ENCODE measurements around the gene ARL2.

Gene ARL2

GRCh38 chr11:65056999-65057398 lies 43.0 kb downstream of the ARL2 start:
- H3K27ac ChIP-seq, result no peak overlapping the region
- no peaks in the 10 kb centered on the region for H3K36me3 ChIP-seq (ENCODE audit: insufficient read depth)
- peaks cover 20% of the 10 kb centered on the region for H3K4me1 ChIP-seq (ENCODE audit: low read depth, poor library complexity, severe bottlenecking)
- no peaks in the 10 kb centered on the region for H3K79me2 ChIP-seq (ENCODE audit: insufficient read depth, low read depth)
- H3K4me2 ChIP-seq, result no peak overlapping the region
- no peaks in the 10 kb centered on the region for H4K20me1 ChIP-seq (ENCODE audit: insufficient read depth)
- TF ChIP-seq, protein P1, sequence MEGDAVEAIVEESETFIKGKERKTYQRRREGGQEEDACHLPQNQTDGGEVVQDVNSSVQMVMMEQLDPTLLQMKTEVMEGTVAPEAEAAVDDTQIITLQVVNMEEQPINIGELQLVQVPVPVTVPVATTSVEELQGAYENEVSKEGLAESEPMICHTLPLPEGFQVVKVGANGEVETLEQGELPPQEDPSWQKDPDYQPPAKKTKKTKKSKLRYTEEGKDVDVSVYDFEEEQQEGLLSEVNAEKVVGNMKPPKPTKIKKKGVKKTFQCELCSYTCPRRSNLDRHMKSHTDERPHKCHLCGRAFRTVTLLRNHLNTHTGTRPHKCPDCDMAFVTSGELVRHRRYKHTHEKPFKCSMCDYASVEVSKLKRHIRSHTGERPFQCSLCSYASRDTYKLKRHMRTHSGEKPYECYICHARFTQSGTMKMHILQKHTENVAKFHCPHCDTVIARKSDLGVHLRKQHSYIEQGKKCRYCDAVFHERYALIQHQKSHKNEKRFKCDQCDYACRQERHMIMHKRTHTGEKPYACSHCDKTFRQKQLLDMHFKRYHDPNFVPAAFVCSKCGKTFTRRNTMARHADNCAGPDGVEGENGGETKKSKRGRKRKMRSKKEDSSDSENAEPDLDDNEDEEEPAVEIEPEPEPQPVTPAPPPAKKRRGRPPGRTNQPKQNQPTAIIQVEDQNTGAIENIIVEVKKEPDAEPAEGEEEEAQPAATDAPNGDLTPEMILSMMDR (conservative IDR thresholded peaks at IDR 0.05; ENCODE audit: low read depth, low read length), result no peak
- H2AFZ ChIP-seq (ENCODE audit: low read depth), result no peak overlapping the region
- no peak overlapping the region for H3K9ac ChIP-seq
- H3K4me3 ChIP-seq (IDR thresholded peaks at IDR 0.05; ENCODE audit: insufficient read depth, low read depth, low read length), result no peak overlapping the region
- H3K27me3 ChIP-seq (ENCODE audit: insufficient read depth, low read depth), result no peaks in the 10 kb centered on the region

GRCh38 chr11:65057526-65057925 lies 43.6 kb downstream of the ARL2 start:
- Histone ChIP-seq H3K4me2 (no peak overlapping the region), H3K4me1 (ENCODE audit: low read depth, poor library complexity, severe bottlenecking) (peaks cover 20% of the 10 kb centered on the region), H3K79me2 (ENCODE audit: insufficient read depth, low read depth) (no peaks in the 10 kb centered on the region), H3K4me3 (IDR thresholded peaks at IDR 0.05; ENCODE audit: insufficient read depth, low read depth, low read length) (no peak overlapping the region), H4K20me1 (ENCODE audit: insufficient read depth) (no peaks in the 10 kb centered on the region), H3K36me3 (ENCODE audit: insufficient read depth) (no peaks in the 10 kb centered on the region), H2AFZ (ENCODE audit: low read depth) (no peak overlapping the region), H3K9ac (no peak overlapping the region), H3K27ac (no peak overlapping the region), H3K27me3 (ENCODE audit: insufficient read depth, low read depth) (no peaks in the 10 kb centered on the region)
- TF ChIP-seq, protein P1 (conservative IDR thresholded peaks at IDR 0.05; ENCODE audit: low read depth, low read length), result no peak

GRCh38 chr11:65058012-65058411 lies 44.1 kb downstream of the ARL2 start:
- H3K4me3 ChIP-seq (IDR thresholded peaks at IDR 0.05; ENCODE audit: insufficient read depth, low read depth, low read length), result no peak overlapping the region
- TF ChIP-seq, protein P1 (conservative IDR thresholded peaks at IDR 0.05; ENCODE audit: low read depth, low read length), result no peak
- no peak overlapping the region for H3K9ac ChIP-seq
- no peak overlapping the region for H3K4me2 ChIP-seq
- H3K27me3 ChIP-seq (ENCODE audit: insufficient read depth, low read depth), result no peaks in the 10 kb centered on the region
- H3K4me1 ChIP-seq (ENCODE audit: low read depth, poor library complexity, severe bottlenecking), result peaks cover 20% of the 10 kb centered on the region
- no peaks in the 10 kb centered on the region for H4K20me1 ChIP-seq (ENCODE audit: insufficient read depth)
- H3K79me2 ChIP-seq (ENCODE audit: insufficient read depth, low read depth), result no peaks in the 10 kb centered on the region
- H2AFZ ChIP-seq (ENCODE audit: low read depth), result no peak overlapping the region
- no peaks in the 10 kb centered on the region for H3K36me3 ChIP-seq (ENCODE audit: insufficient read depth)
- H3K27ac ChIP-seq, result no peak overlapping the region

- Histone ChIP-seq H3K27me3 (ENCODE audit: insufficient read depth, low read depth) (no peaks in the 10 kb centered on the region), H2AFZ (ENCODE audit: low read depth) (no peak within 1 kb of the TSS), H4K20me1 (ENCODE audit: insufficient read depth) (no peaks in the 10 kb centered on the region), H3K4me3 (IDR thresholded peaks at IDR 0.05; ENCODE audit: insufficient read depth, low read depth, low read length) (no peak within 1 kb of the TSS), H3K27ac (no peak within 1 kb of the TSS), H3K4me2 (no peak within 1 kb of the TSS), H3K36me3 (ENCODE audit: insufficient read depth) (no peaks in the 10 kb centered on the region), H3K79me2 (ENCODE audit: insufficient read depth, low read depth) (no peaks in the 10 kb centered on the region), H3K4me1 (ENCODE audit: low read depth, poor library complexity, severe bottlenecking) (peaks cover 20% of the 10 kb centered on the region), H3K9ac (no peak within 1 kb of the TSS)
- TF ChIP-seq, protein P1 (conservative IDR thresholded peaks at IDR 0.05; ENCODE audit: low read depth, low read length), result no peak
Observed at GRCh38 chr11:65058419-65059054, 44.6 kb downstream of the ARL2 start, which contains the start of gene NAALADL1. Gene NAALADL1 (minus strand): TSS chr11:65058553. CDS start chr11:65058521, 32 bp downstream.

Data from KMS-11 (cell line).